OCI-LY3 (cell line): ENCODE measurements around the gene CYTH3.
"Not testable (repeated sequence)": the region's sequence is repeated elsewhere in the genome, so short reads cannot be mapped to it uniquely, and the experiment has no call there.

Source experiments
- CTCF ChIP-seq: fragments of 200-600, 300-600 bp; sonication (generic); IDR thresholded peaks from 2 replicates; pipeline ENCODE4 v1.5.1; 2014; ENCODE audit warnings: antibody characterized with exemption, low read length, low read depth
- EZH2phosphoT487 ChIP-seq: fragments of 200-600 bp; shearing (Covaris generic); IDR thresholded peaks from 2 replicates; pipeline ENCODE4 v1.6.1; 2018; ENCODE audit warnings: antibody characterized with exemption, mixed run types, low read depth

- not testable (repeated sequence) for TF ChIP-seq CTCF, EZH2phosphoT487
Measured at GRCh38 chr7:6223010-6223409, 49.4 kb downstream of the CYTH3 start.
